Chondrocyte (in vitro differentiated cells): ENCODE results near the gene CTNNBIP1. TPM values are rescaled to one million over a fixed set of nuclear protein-coding genes. Genes with fewer than 3 reads are reported as not detected.

Experiments
- DNase-seq: peaks from one replicate; pipeline ENCODE4 v3.0.0; 2021; ENCODE audit warnings: mixed read lengths, low spot score
- H3K27ac Mint-ChIP-seq: one replicate; pipeline ENCODE4 v1.8.0; 2021; ENCODE audit warnings: mild to moderate bottlenecking, moderate library complexity, mixed read lengths; ENCODE audit not compliant: unreplicated experiment
- H3K27me3 Mint-ChIP-seq: 2 replicates; pipeline ENCODE4 v1.8.0; 2021; ENCODE audit warnings: low read depth, mixed read lengths
- H3K36me3 Mint-ChIP-seq: 2 replicates; pipeline ENCODE4 v1.8.0; 2021; ENCODE audit warnings: low read depth, mixed read lengths
- H3K4me1 Mint-ChIP-seq: 2 replicates; pipeline ENCODE4 v1.8.0; 2021; ENCODE audit warnings: low read depth, mild to moderate bottlenecking, mixed read lengths
- H3K4me3 Mint-ChIP-seq: one replicate; pipeline ENCODE4 v1.8.0; 2021; ENCODE audit warnings: mild to moderate bottlenecking, moderate library complexity, mixed read lengths; ENCODE audit not compliant: unreplicated experiment
- H3K9me3 Mint-ChIP-seq: 2 replicates; pipeline ENCODE4 v1.8.0; 2021; ENCODE audit warnings: low read depth, mixed read lengths
- CTCF ChIP-seq: fragments of 200-600 bp; sonication (generic); IDR thresholded peaks from 2 replicates; pipeline ENCODE4 v1.5.0; 2021; ENCODE audit warnings: antibody characterized with exemption, mild to moderate bottlenecking, moderate library complexity
- total RNA-seq: library from RNA; stranded (reverse); gene quantifications from 3 replicates; pipeline ENCODE4 v1.2.1, GENCODE V29; 2021

CTNNBIP1 gene
- total RNA-seq, 1 donor from 2014 or later, result 26.2 TPM

DNA sequence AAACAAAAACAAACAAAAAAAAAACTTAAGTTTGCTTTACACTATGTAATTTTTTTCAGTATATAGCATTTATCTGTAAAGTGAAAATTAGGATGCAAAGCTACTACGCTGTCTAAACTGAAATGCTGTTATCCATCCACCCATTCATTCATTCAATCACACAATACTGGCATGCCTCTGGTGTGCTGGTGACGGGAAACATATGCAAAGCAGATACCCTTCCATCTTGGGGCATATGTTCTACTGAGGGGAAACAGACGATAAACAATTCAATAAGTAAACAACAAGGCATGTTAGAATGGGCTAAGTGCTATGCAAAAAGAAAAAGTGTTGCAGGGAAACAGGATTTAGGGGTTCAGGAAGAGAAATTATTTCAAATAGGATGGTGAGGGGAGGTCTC, 89.5 kb downstream of the CTNNBIP1 start:
- H3K36me3 Mint-ChIP-seq, result no peaks in the 10 kb centered on the region
- peaks cover 46% of the 10 kb centered on the region for H3K4me1 Mint-ChIP-seq
- no peaks in the 10 kb centered on the region for H3K27me3 Mint-ChIP-seq
- H3K4me3 Mint-ChIP-seq, result no peak overlapping the region
- TF ChIP-seq CTCF, result no peak
- DNase-seq, result no peak
- H3K27ac Mint-ChIP-seq, result no peak overlapping the region
- no peaks in the 10 kb centered on the region for H3K9me3 Mint-ChIP-seq

- DNase-seq, result no peak
Measured at GRCh38 chr1:9817734-9818133, 92.3 kb downstream of the CTNNBIP1 start.

DNA sequence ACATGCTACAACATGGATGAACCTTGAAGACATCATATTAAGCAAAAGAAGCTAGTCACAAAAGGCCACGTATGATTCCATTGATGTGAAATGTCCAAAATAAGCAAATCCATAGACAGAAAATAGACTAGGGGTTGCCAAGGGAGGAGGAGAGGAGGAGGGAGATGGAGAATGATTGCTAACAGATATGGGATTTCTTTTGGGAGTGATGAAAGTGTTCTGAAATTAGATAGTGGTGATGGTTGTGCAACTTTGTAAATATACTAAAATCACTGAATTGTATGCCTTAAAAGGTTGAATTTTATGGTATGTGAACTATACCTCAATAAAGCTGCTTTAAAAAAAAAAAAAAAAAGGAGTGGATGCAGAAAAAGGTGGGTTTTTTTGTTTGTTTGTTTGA, 93.9 kb downstream of the CTNNBIP1 start:
- Mint-ChIP-seq H3K4me3 (no peak overlapping the region), H3K9me3 (no peaks in the 10 kb centered on the region), H3K36me3 (no peaks in the 10 kb centered on the region), H3K4me1 (peaks cover 34% of the 10 kb centered on the region), H3K27me3 (no peaks in the 10 kb centered on the region), H3K27ac (peak overlapping the region; percentile 70)
- no peak for DNase-seq
- TF ChIP-seq CTCF, result no peak

More at GRCh38 chr1:9817734-9818133, 92.3 kb downstream of the CTNNBIP1 start:
- H3K9me3 Mint-ChIP-seq, result no peaks in the 10 kb centered on the region
- no peaks in the 10 kb centered on the region for H3K36me3 Mint-ChIP-seq
- no peak overlapping the region for H3K4me3 Mint-ChIP-seq
- H3K4me1 Mint-ChIP-seq, result peaks cover 43% of the 10 kb centered on the region
- H3K27me3 Mint-ChIP-seq, result no peaks in the 10 kb centered on the region
- H3K27ac Mint-ChIP-seq, result no peak overlapping the region
- TF ChIP-seq CTCF, result no peak

DNA sequence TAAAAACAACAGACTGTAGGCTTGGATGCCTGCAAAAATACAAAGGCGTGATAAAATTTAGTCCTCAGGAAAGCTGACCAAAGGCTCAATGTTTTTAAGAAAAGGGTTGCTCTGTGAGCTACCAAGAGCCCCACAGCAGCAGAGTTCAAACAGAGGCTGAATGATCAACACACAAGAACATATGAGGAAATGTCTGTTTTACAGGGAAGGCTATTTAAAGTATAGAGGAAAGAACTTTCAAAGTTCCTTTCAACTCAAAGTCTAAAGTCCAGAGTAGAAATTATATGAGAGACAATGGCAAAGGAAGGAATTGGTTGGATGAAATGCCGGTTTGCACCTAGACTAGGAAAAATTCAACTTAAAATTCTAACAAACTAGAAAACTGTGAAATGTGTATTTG, 94.9 kb downstream of the CTNNBIP1 start:
- no peak for DNase-seq
- Mint-ChIP-seq H3K27ac (peak overlapping the region; percentile 37), H3K4me1 (peaks cover 30% of the 10 kb centered on the region), H3K4me3 (no peak overlapping the region), H3K36me3 (no peaks in the 10 kb centered on the region), H3K27me3 (no peaks in the 10 kb centered on the region), H3K9me3 (no peaks in the 10 kb centered on the region)
- no peak for TF ChIP-seq CTCF

GRCh38 chr1:9814619-9815018, 95.5 kb downstream of the CTNNBIP1 start:
- Mint-ChIP-seq H3K27me3 (no peaks in the 10 kb centered on the region), H3K4me3 (no peak overlapping the region), H3K27ac (no peak overlapping the region)

More at GRCh38 chr1:9814619-9815018, 95.5 kb downstream of the CTNNBIP1 start:
- H3K9me3 Mint-ChIP-seq, result no peaks in the 10 kb centered on the region
- TF ChIP-seq CTCF, result no peak
- DNase-seq, result no peak
- no peaks in the 10 kb centered on the region for H3K36me3 Mint-ChIP-seq
- H3K4me1 Mint-ChIP-seq, result peaks cover 30% of the 10 kb centered on the region
